NCI-H2227 (cell line): ENCODE measurements around the gene PDLIM4.

Source experiments
- DNase-seq: peaks from one replicate; lab custom pipeline; 2025; ENCODE audit not compliant: unreplicated experiment; lab: John Stamatoyannopoulos, UW

The PDLIM4 gene

GRCh38 chr5:132253008-132253441, 4.5 kb upstream of the PDLIM4 start:
- no peak for DNase-seq

- no peak for DNase-seq
Measured at GRCh38 chr5:132253452-132254320, 3.8 kb upstream of the PDLIM4 start.

DNA sequence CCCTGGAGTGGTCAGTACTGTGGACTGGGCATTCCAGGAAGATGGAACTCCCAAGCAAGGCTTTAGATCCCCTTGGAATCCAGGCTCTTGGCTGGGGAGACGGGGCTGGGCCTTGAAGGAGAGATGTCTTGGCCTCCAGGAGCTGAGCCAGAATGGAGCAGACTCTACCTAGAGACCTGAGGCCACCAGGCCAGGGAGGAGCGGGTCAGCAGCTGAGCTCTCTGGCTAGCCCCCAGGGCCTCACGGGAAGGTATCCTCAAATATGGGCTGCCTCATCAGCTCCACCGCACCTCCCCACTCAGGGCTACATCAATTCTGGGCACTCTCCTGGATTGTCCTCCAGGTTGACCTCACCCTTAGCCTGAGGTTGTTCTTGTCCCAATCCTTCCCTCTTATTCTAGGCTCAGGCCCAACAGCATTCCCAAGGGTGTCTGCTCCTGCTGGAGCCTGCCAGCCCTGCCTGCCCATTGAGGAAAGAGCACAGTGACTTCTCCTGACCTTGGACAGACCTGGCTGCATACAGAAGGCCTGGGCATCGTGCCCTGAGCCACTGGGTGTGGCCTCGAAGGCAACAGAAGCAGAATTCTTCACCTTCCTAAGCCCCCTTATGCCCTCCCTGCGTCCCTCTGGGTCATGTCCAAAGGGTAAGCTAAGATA, 3.0 kb upstream of the PDLIM4 start:
- DNase-seq: no peak

DNA sequence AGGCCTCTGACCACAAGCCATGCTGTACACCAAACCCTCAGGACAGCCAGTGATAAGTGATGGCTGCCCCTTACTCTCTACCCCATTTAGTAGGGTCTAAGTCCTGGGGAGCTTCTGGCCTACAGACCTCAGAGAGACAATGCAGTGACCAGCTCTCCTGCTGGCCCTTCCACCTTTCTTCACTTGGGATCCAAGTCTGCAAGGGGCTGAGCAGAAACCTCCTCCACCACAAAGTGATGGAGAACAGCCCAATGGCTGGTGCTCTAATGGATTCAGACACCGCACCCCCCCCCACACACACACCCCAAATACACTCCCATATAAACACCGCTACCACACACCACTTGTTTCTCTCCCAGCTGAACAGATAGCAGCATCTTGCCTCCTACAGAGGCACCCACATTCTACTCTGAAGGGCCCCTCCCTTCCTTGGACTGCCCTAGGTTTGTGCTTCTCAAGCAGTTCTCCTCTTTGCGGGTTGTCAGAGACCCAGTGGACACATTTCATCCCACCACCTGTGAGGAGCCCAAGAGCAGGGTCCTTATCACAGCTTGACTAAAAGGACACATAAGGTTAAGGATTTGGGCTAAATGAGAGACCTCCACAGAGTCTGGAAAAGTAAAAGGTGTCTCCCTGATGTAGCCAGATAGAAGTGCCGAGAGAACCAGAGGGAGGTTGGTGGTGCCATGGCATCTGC, 1.3 kb upstream of the PDLIM4 start:
- no peak for DNase-seq

- no peak for DNase-seq
Measured at GRCh38 chr5:132256783-132257130, 739 bp upstream of the PDLIM4 start.

GRCh38 chr5:132258102-132259068, 889 bp downstream of the PDLIM4 start:
- DNase-seq: no peak

DNA sequence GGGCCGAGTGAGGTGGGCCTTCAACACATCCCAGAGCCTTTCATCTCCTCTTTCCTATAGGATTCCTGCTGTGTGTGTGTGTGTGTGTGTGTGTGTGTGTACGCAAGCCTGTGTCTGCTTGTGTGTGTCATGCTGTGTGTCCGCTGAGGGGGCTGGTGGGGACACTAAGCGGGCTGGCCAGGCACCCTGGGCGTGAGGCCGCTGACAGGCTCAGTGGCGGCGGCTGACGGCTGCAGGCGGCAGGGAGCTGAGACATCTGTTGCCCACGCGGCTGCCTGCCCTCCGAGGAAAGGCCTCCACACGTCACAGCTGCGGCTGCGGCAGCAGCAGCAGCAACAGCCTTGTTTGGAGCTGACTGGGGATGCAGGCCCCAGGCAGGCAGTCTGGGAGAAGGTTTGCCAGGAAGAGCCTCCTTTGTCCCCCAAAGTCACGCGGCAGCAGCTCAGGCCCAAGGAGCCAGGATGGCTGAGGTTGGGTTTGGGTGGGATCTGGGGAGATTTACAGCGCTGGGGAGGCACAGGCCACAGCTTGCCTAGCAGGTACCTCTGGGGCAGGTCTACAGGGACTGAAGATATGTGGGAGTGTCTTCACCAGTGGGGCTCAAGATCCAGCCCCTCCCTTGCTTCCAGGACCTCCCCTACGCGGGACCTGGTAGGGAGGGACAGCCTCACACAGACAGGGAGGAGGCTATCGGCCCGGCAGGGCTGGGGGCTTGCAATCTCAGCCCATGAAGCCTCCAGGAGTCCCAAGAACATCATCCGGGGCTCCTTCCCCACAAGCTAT, 1.8 kb downstream of the PDLIM4 start:
- peak; percentile 43 for DNase-seq

DNA sequence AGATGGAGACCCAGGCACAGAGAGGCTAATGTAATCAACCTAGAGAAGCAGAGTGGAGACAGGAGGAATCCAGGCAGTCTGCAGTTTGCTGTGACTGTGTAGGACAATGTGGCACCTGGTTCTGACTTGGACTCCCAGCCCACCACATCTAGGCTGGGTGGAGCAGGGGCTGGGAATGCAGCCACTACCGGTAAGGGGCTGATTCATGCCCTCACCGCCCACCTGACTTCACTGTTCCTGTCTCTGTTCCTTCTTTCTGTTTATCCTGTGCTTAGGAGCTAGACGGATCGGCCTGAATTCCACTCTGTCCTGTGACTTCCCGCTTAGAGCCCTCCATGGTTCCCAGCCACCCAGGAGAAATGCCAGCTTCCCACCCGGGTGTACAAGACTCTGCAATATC, 2.6 kb downstream of the PDLIM4 start:
- DNase-seq: no peak

DNA sequence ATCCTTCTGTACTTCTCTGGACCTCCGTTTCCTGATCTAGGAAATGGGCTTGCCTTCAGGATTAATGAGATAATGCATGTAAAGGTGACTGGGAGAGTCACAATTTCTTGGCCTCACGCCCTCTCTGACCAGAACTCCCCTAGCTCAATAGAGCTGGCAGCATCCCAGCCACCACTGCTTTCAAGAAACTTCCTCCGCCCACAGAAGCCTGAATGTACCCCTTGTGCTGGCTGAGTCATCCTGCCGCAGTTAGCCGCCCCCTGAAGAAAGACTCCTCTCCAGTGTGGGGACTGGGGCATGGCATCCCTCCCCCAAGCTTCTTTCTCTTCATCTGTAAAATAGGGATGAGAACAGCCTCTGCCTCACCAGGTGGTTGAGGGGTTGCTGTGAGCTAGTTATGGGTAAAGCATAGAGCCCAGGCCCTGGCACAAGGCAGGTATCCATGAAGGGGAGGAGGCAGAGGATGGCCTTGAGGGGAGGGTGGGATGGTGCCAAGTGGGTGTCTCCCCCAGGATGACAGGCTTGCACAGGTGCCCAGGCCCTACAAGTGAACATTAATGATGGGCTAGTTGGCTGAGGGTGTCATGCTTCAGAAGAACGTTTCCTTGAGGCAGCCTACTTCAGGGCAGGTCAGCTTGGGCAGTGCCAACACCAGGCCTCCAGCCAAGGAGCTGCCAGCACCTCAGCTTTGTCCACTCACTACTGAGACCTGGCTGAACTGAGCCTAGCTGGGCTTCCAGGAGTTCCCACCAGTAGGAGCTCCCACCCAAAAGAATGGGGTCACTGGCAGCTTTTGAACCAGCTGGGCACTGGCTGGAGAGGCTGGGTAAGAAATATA, 3.4 kb downstream of the PDLIM4 start:
- no peak for DNase-seq

GRCh38 chr5:132261881-132262845, 4.7 kb downstream of the PDLIM4 start:
- DNase-seq: no peak

GRCh38 chr5:132262882-132263547, 5.5 kb downstream of the PDLIM4 start:
- DNase-seq: no peak

DNA sequence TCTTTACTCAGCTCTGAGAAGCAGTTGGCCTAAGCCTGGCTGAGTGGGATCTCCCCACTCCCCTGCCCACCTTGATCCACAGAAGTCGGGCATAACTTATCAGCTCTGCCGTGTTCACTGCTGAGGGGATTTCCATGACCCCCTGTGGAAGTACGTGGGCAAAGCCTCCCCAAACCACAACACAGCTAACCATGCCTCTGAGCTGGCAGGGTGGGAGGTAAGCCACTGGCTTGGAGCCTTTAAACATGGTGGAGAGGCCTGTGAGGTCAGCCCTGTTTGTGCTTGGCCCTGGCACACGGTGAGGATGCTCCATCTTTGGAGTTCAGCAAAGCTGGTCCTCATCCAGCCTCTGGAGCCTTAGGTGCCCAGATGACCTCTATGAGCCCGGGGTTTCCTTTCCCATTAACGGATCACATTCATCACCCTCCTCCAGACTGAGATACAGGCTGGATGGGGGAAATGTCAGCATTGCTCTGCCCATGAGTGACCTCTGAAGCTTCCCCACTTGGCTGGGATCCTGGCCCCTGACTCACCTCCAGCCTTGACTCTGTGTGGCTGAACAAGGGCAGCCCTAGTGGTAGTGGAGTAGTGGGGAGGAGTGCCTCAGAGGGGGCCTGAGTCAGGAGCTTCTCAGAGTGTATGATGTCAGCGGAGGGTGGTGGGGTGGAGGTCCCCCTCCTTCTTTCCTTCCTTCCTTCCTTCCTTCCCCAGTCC, 6.2 kb downstream of the PDLIM4 start:
- no peak for DNase-seq

DNA sequence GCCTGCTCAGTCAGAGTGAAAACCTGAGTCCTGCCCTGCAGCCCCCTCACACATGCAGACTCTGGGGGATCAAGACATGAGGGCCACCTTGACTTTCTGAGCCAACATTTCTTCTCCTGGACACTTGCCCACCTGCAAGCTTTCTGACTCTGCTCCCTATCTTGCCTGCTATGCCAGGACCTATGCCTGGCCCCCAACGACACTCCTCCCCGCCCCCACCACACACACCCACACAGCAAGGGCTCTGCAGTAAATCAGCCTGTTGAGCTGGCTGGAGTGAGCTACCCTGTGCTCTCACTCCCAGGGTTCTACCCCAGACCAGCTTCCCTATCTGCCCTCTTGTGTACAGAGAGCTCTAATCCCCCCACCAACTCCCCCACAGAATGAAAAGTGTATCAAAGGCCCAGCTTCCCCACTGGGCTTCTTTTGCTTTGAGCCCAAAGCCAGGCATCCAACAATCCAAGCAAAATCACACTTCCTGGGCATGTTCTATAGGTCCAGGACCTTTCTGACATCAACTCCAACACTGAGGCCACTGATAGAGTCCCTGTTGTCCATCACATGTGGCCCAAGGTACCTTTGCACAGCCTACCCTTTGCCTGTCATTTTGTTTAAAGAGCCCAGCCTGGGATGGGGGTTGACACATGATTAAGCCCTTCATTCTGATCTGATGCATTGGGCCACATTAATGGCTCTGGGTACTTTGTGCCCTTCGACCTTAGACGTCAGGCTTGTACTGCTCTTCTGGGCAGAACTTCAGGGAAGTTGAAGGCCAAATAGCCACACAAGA, 7.2 kb downstream of the PDLIM4 start:
- DNase-seq: no peak

DNA sequence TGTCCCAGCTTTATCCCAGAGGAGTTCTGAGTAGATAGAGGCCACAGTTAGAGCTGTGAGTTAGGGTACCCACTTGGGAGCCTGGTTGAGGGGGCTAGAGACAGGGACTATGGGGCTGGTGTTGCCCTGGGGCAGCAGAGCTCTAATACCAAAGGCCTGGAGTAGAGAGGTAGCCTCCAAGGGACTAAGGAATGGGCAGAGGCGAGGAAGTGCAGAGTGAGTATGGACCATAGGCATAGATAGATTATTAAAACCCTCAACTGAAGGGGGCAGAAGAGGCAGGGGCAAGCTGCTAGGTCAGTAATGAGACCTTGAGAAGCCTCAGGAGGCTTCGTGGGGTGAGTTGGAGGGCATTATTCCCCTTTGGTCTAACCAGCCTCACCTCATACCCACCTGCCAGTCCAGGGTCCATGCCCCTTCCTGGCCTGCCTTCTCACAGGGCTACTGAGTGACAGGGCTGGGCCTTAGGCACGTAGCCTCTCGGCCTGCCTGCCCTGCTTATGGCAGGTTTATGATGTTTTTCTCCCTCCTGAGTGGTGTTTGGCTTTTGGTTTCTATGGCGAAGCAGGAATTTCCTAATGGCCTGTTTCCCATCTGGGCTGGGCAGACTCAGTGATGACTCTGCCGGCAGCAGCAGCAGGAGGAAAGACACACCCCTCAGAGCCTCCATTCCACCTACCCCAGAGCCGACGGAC, 8.0 kb downstream of the PDLIM4 start:
- DNase-seq: peak; percentile 46

DNA sequence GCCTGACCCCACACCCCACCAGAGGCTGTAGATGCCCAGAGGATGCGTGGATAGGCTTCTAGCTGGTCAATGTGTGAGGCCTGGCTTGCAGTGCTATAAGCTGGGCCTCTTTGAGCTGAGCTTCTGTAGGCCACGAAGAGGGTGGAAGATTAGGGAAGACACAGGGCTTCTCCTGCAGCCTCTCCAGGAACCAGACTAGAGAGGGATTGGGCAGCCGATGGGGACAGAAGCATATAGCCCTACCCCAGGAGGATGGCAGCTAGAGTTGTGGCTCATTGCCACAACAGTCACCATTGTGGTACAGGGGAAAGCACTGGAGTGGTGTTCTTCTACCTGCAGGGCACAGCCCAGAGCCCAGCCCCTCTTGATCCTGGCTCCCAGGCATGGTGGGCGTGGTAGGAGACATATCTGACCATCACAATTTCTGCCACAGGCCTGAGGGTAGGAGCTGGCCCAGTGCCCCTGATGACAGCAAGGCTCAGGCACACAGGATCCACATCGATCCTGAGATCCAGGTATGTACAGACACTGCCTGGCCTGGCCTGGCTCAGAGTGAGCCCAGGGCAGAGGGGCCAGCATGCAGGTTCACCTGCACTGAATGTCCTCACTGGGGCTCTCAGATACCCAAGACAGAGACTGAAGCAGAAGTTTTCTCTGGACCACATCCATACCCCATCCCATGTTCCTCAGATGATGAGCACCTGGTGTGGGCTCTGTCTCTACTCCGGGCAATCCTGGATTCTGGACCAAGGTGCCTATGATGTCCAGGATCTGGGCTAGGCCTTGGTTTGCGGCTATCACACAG, 8.7 kb downstream of the PDLIM4 start:
- no peak for DNase-seq
